Testis (tissue), 2 donors: Measurements from ENCODE around the gene GPANK1.
A peak's percentile ranks its signal among the peaks of the same experiment; 100 is the strongest.

Experiments
- CTCF ChIP-seq, 3 experiments: fragments of 450-650 bp in 2 of 3; fragments of 200-600 bp in 1 of 3; sonication (generic) in 1 of 3; IDR thresholded peaks; one replicate each; pipeline ENCODE4 v1.5.1; 2016 to 2019; ENCODE audit warnings: antibody characterized with exemption in 3 of 3, mild to moderate bottlenecking in 2 of 3, moderate library complexity in 1 of 3
- POLR2A ChIP-seq: fragments of 450-650 bp; IDR thresholded peaks from one replicate; pipeline ENCODE4 v1.6.1; 2017; ENCODE audit warnings: antibody characterized with exemption, mild to moderate bottlenecking, moderate library complexity

GRCh38 chr6:31619805-31620585 lies 44.8 kb downstream of the GPANK1 start:
- peak in 2 of 3 experiments; percentile 19 to 25 for TF ChIP-seq CTCF (IDR thresholded peaks at IDR 0.05)
- TF ChIP-seq POLR2A: peak; percentile 82
